Endometrial microvascular endothelial cells (primary cell): ENCODE data around the gene OR52I2. TPM values are rescaled to one million over a fixed set of nuclear protein-coding genes. Genes with fewer than 3 reads are reported as not detected.

Experiments
- in situ Hi-C: cut with HindIII; loops from 2 replicates; pipeline ENCODE4 v1.10.0; 2017; ENCODE audit warnings: low sequenced_read_pairs, low pct_unique_long_range_greater_than_20kb; ENCODE audit errors: inconsistent ontology term
- total RNA-seq: library from RNA; depleted of rRNA; stranded (reverse); fragments of >200 nt; gene quantifications from one replicate; pipeline ENCODE4 v1.2.3, GENCODE V29; 2015; ENCODE audit errors: inconsistent ontology term

Gene OR52I2
- total RNA-seq = not detected

GRCh38 chr11:4581443-4581842 lies at the start of gene OR52I2:
OR52I2 (plus strand) TSS chr11:4581743.
- in situ Hi-C loops = no loop called here

DNA sequence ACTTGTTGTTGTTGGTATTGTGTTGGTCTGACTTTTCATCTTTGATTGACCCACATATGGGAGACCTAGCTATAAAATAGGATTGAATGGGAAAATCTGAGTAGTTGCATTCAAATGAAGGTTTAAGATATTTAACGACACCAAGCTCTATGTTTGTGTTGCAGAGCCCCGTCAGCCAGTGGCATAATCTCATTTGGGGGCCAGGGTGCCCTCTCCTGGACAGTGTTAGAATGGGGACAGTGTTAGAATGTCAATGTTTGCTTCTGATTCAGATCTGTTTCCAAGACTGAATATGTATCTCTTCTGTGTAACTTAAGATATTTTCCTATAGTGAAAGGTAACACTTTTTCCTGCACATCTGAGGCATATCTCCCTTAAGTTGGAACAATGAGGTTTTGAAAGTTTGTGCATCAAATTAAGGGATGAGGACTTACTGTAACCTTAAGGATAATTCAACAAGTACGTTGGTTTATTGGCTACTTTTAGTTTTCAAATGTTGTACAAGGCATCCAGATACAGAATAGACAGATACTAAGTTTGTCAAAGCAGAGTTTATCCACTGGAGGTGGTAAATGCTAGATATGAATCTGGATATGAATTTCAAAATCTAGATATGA lies 41.8 kb upstream of the OR52I2 start:
- in situ Hi-C loops = no loop called here

- in situ Hi-C loops = no loop called here
Observed at GRCh38 chr11:4541071-4541470, 40.5 kb upstream of the OR52I2 start.

- in situ Hi-C loops = no loop called here
Observed at GRCh38 chr11:4543561-4543960, 38.0 kb upstream of the OR52I2 start.

DNA sequence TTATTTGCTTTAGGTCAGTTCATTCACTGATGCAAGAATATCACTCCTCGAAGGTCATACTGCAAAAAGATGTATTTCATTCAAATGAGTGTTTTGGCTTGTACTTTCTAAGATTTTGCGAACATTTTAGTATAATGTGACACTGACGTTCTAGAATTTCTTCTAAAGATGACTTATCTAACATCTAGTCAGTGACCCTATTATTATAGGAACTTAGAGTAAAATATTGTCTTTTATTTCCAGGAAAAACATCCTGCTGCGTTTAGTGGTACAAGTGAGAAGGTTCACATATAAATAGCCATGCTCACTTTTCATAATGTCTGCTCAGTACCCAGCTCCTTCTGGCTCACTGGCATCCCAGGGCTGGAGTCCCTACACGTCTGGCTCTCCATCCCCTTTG lies 36.7 kb upstream of the OR52I2 start, which contains the start of gene OR52M1:
TSS of gene OR52M1 (plus strand) at position 301 of the 400 bp plus-strand sequence. CDS start at position 301, 0 bp downstream.
- in situ Hi-C loops = no loop called here

- in situ Hi-C loops = no loop called here
Observed at GRCh38 chr11:4546878-4547277, 34.7 kb upstream of the OR52I2 start.

DNA sequence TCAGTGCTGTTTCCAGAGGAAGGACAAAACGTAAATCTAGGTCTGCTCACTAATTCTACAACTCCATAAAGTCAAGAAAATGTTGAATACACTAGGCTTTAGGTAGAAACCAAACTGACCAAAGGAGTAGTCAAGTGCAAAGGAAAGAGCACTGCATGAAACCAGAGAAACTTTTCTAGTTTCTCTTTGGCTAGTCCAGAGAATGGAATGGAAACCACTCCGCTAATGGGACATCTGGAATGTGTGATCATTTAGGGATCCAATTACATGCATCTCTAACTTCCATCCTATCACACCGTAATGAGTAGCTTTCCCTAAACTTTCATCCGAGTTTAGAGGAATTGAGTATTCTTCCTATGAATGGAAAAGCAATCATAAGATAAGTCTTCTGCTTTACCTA lies 34.1 kb upstream of the OR52I2 start:
- in situ Hi-C loops = no loop called here

GRCh38 chr11:4551346-4551979 lies 30.1 kb upstream of the OR52I2 start:
- in situ Hi-C loops = no loop called here

GRCh38 chr11:4559527-4560440 lies 21.8 kb upstream of the OR52I2 start:
- in situ Hi-C loops = no loop called here

GRCh38 chr11:4560467-4560866 lies 21.1 kb upstream of the OR52I2 start:
- in situ Hi-C loops = no loop called here

DNA sequence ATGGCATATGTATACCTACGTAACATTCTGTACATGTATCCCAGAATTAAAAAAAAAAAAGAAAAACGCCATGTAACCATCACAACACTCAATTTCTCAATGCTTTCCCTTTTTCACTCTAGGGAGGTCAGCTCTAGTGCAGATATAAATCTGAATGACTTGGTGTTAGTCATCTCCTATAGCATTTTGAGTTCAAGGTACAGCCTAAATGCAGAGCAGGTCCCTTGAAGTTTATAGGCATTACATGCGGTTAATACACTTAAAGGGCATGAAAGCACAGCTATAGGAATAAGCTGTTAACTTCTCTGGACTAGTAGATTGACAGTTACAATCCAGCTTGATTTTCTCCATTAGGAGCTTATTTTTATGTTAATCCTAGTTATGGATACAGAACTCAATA lies 16.2 kb upstream of the OR52I2 start:
- in situ Hi-C loops = no loop called here

- in situ Hi-C loops = no loop called here
Observed at GRCh38 chr11:4569075-4569474, 12.5 kb upstream of the OR52I2 start.

GRCh38 chr11:4576880-4577279 lies 4.7 kb upstream of the OR52I2 start:
- in situ Hi-C loops = no loop called here

DNA sequence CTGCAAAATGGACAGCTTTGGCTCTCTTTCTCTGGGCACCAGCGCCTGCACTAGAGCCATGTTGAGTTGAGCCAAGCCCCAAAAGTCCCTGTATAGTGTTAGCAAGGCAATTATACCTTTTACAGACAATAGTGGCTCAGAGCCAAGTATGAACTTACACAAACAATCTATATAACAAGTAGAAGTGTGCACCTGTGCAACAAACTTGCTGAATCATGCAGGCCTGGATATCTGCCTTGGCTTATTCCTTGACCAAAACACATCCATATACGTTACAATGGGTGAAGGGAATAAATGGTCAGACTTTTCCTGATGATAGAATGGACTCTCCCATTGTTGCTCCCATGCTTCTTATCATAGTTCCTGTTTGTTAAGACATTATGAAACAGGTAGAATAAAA lies 3.8 kb upstream of the OR52I2 start:
- in situ Hi-C loops = no loop called here

DNA sequence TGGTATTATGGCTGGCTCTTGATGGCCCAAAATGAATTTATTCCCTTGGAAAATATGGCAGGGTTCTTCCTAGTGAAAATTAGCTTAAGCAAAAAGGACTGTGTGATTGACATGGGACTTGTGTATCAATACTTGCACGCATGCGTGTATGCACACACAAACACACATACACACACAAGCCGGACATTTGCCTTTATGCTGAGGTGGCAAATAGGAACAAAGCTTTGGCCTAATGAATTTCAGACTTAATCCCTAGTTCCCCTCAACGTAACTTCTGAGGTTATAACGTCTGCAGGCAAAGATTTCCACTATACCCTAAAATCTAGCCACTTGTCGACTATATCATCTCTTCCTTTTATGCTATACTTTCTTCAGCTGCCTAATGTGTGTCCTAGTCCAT lies 2.9 kb upstream of the OR52I2 start:
- in situ Hi-C loops = no loop called here

- in situ Hi-C loops = no loop called here
Observed at GRCh38 chr11:4580124-4580523, 1.4 kb upstream of the OR52I2 start.

DNA sequence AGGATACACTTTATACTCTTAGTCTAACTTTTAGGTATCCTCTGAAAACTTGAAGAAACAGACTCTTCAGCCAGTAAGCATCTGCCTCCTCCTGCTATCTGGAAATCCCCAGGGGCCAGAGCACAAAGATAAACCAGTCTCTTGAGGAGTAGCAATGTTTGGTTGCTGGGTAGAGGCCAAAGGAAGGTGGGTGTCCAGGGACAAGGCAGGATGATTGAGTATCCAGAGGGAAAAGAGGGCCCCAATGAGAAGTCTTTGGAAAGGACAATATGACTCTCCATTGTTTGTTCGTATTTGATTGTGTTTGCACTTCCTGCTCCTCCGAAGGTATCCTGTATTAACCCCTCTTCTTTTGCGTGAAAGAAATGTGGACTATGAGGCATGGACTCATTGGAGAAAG lies 7.5 kb downstream of the OR52I2 start:
- in situ Hi-C loops = no loop called here

GRCh38 chr11:4593739-4594138 lies 12.2 kb downstream of the OR52I2 start, which contains the start of gene OR52I1:
OR52I1 (plus strand) TSS chr11:4594039; CDS start chr11:4594039, 0 bp downstream.
- in situ Hi-C loops = no loop called here

DNA sequence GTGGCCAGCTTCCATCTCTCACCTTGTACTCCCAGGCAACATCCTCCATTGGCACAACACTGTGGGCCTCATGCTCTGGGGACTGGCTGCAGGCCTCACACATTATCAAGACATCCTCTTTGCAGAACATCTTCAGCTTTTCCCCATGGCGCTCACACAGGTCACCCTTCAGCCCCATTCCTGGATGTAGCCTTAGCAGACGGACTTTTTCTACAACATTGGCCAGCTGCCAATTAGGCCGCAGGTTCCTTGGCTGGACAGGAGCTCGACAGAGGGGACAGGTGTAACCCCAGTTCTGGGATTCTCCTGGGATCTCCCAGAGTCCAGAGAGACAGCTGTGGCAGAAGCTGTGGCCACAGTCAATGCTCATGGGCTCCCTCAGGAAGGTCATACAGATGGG lies 23.5 kb downstream of the OR52I2 start:
- in situ Hi-C loops = no loop called here
